CD14-positive monocyte (primary cell): ENCODE data around the gene TRMT2A. TPM values are rescaled to one million over a fixed set of nuclear protein-coding genes. Genes with fewer than 3 reads are reported as not detected.
"Not testable (repeated sequence)": the region's sequence is repeated elsewhere in the genome, so short reads cannot be mapped to it uniquely, and the experiment has no call there.

ENCODE experiments used
- DNase-seq, 3 donors: peaks; one replicate each; pipeline ENCODE4 v3.0.0-alpha.2; 2011 to 2022
- H2AFZ ChIP-seq: 2 replicates; pipeline ENCODE4 v1.6.0; 2012; ENCODE audit warnings: mild to moderate bottlenecking, low read depth, low read length, inconsistent platforms; ENCODE audit not compliant: insufficient read depth, poor library complexity, severe bottlenecking
- H3K27ac ChIP-seq, 2 donors: 1 replicate in 1 of 2; 2 replicates in 1 of 2; pipeline ENCODE4 v1.5.1; 2012 to 2013; ENCODE audit warnings: low read length in 2 of 2, control low read depth in 1 of 2, inconsistent platforms in 1 of 2, low read depth in 1 of 2, mild to moderate bottlenecking in 1 of 2
- H3K27me3 ChIP-seq, 2 donors: one replicate each; pipeline versions ENCODE4 v1.6.0 to v1.6.1; 2011 to 2013; ENCODE audit warnings: low read length in 2 of 2; ENCODE audit not compliant: control insufficient read depth in 2 of 2, insufficient read depth in 2 of 2
- H3K36me3 ChIP-seq, 2 donors: replicated peaks in 1 of 2; 1 replicate in 1 of 2; 2 replicates in 1 of 2; pipeline versions ENCODE4 v1.5.1 to v1.6.1; 2012 to 2013; ENCODE audit warnings: low read length in 2 of 2, control low read depth in 1 of 2, inconsistent platforms in 1 of 2, mild to moderate bottlenecking in 1 of 2; ENCODE audit not compliant: insufficient read depth in 2 of 2, control insufficient read depth in 1 of 2
- H3K4me1 ChIP-seq, 2 donors: 1 replicate in 1 of 2; 2 replicates in 1 of 2; pipeline versions ENCODE4 v1.5.1 to v1.6.1; 2012 to 2013; ENCODE audit warnings: low read length in 2 of 2, control low read depth in 1 of 2, inconsistent platforms in 1 of 2, mild to moderate bottlenecking in 1 of 2, moderate library complexity in 1 of 2; ENCODE audit not compliant: insufficient read depth in 2 of 2, control insufficient read depth in 1 of 2
- H3K4me2 ChIP-seq: replicated peaks from 2 replicates; pipeline ENCODE3; 2012; ENCODE audit warnings: low read length, moderate library complexity, mild to moderate bottlenecking; ENCODE audit not compliant: poor library complexity, severe bottlenecking; ENCODE audit errors: extremely low read depth
- H3K4me3 ChIP-seq, 3 experiments: fragments of 200-600 bp in 1 of 3; sonication (generic) in 1 of 3; replicated peaks in 1 of 3; 1 replicate in 2 of 3; 2 replicates in 1 of 3; pipeline ENCODE4 v1.5.1; 2011 to 2013; ENCODE audit warnings: low read length in 3 of 3, mild to moderate bottlenecking in 3 of 3, control low read depth in 2 of 3, low read depth in 2 of 3, inconsistent platforms in 1 of 3, moderate library complexity in 1 of 3
- H3K79me2 ChIP-seq: 2 replicates; pipeline ENCODE4 v1.6.0; 2012; ENCODE audit warnings: mild to moderate bottlenecking, control low read depth, inconsistent platforms, low read length, moderate library complexity; ENCODE audit not compliant: insufficient read depth
- H3K9ac ChIP-seq: 2 replicates; pipeline ENCODE4 v1.6.0; 2017; ENCODE audit warnings: low read length, mild to moderate bottlenecking; ENCODE audit not compliant: insufficient read depth, poor library complexity, severe bottlenecking
- H3K9me3 ChIP-seq, 2 donors: replicated peaks in 1 of 2; 1 replicate in 1 of 2; 2 replicates in 1 of 2; pipeline versions ENCODE4 v1.5.1 to v1.6.1; 2012 to 2013; ENCODE audit warnings: low read length in 2 of 2, control low read depth in 1 of 2; ENCODE audit not compliant: control insufficient read depth in 1 of 2, insufficient read depth in 1 of 2
- H4K20me1 ChIP-seq: 2 replicates; pipeline ENCODE4 v1.6.0; 2012; ENCODE audit warnings: mild to moderate bottlenecking, low read length, control low read depth, moderate library complexity; ENCODE audit not compliant: insufficient read depth
- H3K27ac Mint-ChIP-seq, 7 donors: one replicate each; pipeline ENCODE4 v1.8.0; 2020; ENCODE audit warnings: mild to moderate bottlenecking in 7 of 7, mixed read lengths in 7 of 7, moderate library complexity in 6 of 7, inconsistent platforms in 2 of 7
- H3K27me3 Mint-ChIP-seq, 3 donors: one replicate each; pipeline ENCODE4 v1.8.0; 2021 to 2022; ENCODE audit warnings: low read depth in 3 of 3, mild to moderate bottlenecking in 3 of 3, mixed read lengths in 3 of 3, moderate library complexity in 3 of 3, inconsistent platforms in 1 of 3
- H3K36me3 Mint-ChIP-seq, 2 donors: one replicate each; pipeline ENCODE4 v1.8.0; 2020; ENCODE audit warnings: mixed read lengths in 2 of 2, inconsistent platforms in 1 of 2, mild to moderate bottlenecking in 1 of 2
- H3K4me1 Mint-ChIP-seq: one replicate; pipeline ENCODE4 v1.8.0; 2020; ENCODE audit warnings: mild to moderate bottlenecking, mixed read lengths
- H3K4me3 Mint-ChIP-seq, 2 donors: one replicate each; pipeline ENCODE4 v1.8.0; 2020; ENCODE audit warnings: mild to moderate bottlenecking in 2 of 2, mixed read lengths in 2 of 2, moderate library complexity in 1 of 2
- H3K9me3 Mint-ChIP-seq, 7 donors: one replicate each; pipeline ENCODE4 v1.8.0; 2020 to 2022; ENCODE audit warnings: mixed read lengths in 7 of 7, mild to moderate bottlenecking in 6 of 7, moderate library complexity in 6 of 7, inconsistent platforms in 2 of 7
- WGBS: methylation state at CpG from one replicate; pipeline ENCODE4 v1.1.5; 2013; ENCODE audit warnings: missing lambda C conversion rate; ENCODE audit not compliant: insufficient coverage; 5-methylcytosine and 5-hydroxymethylcytosine counted together
- intact Hi-C, 2 donors: fragments of 100-400 bp; cut with micrococcal nuclease; formaldehyde crosslinking; loops; one replicate each; pipeline versions ENCODE4 v1.15.0 to v1.15.1; 2023
- polyA plus RNA-seq, 3 donors: library from polyadenylated mRNA; depleted of rRNA in 1 of 3; unstranded in 2 of 3; stranded (reverse) in 1 of 3; fragments of 300-500 nt in 2 of 3; fragments of >200 nt in 1 of 3; fragmentation: Illumina TruSeq in 2 of 3; gene quantifications; 1 replicate in 2 of 3; 2 replicates in 1 of 3; pipeline ENCODE4 v1.2.3, GENCODE V29; 2012 to 2021
- TF ChIP-seq, protein P1 (sequence below): fragments of 200-600 bp; IDR thresholded peaks from one replicate; pipeline ENCODE4 v1.8.0; 2022; ENCODE audit warnings: antibody characterized with exemption, mild to moderate bottlenecking

The TRMT2A gene
- polyA plus RNA-seq, 3 donors: 20.1 to 121 (median 23.5) TPM

DNA sequence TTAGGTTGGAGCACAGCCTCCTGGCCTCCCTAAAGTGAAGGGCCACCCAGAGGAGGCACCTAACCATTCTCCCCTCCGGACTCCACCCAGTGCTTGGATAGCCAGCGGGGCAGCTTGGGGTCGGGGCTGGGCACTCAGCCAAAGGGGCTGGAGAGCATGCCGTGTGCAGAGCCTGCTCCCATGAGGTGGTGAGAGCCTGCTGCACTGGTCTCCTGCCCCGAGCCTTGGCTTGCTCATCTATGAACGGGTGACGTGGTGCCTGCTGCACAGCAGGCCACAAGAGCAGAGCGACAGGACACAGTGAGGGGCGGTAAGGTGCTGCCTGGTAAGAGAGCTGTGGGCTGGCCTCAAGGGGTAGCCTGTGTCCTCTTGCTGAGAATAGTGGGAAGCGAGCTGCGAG lies 47.8 kb upstream of the TRMT2A start:
- Histone ChIP-seq H3K9ac (no peak overlapping the region), H3K9me3 (no peaks in the 10 kb centered on the region), H3K4me1 (no peaks in the 10 kb centered on the region), H2AFZ (no peak overlapping the region), H3K4me2 (no peak overlapping the region), H3K79me2 (no peaks in the 10 kb centered on the region), H3K27me3 (no peaks in the 10 kb centered on the region), H3K27ac (no peak overlapping the region), H3K36me3 (no peaks in the 10 kb centered on the region), H4K20me1 (no peaks in the 10 kb centered on the region), H3K4me3 (no peak overlapping the region)
- intact Hi-C loops: no loop called here
- DNase-seq: no peak
- no peak overlapping the region for H3K27ac Mint-ChIP-seq
- TF ChIP-seq, protein P1, sequence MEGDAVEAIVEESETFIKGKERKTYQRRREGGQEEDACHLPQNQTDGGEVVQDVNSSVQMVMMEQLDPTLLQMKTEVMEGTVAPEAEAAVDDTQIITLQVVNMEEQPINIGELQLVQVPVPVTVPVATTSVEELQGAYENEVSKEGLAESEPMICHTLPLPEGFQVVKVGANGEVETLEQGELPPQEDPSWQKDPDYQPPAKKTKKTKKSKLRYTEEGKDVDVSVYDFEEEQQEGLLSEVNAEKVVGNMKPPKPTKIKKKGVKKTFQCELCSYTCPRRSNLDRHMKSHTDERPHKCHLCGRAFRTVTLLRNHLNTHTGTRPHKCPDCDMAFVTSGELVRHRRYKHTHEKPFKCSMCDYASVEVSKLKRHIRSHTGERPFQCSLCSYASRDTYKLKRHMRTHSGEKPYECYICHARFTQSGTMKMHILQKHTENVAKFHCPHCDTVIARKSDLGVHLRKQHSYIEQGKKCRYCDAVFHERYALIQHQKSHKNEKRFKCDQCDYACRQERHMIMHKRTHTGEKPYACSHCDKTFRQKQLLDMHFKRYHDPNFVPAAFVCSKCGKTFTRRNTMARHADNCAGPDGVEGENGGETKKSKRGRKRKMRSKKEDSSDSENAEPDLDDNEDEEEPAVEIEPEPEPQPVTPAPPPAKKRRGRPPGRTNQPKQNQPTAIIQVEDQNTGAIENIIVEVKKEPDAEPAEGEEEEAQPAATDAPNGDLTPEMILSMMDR: no peak
- no peak overlapping the region for H3K4me3 Mint-ChIP-seq
- peaks cover 0 to 8% (median 5%) of the 10 kb centered on the region in 3 donors for H3K27me3 Mint-ChIP-seq
- no peaks in the 10 kb centered on the region for H3K36me3 Mint-ChIP-seq
- H3K4me1 Mint-ChIP-seq: no peaks in the 10 kb centered on the region
- WGBS: 83% methylated on average over 10 of the region's 11 CpGs
- H3K9me3 Mint-ChIP-seq: peaks cover 0 to 5% (median 2%) of the 10 kb centered on the region in 7 donors

DNA sequence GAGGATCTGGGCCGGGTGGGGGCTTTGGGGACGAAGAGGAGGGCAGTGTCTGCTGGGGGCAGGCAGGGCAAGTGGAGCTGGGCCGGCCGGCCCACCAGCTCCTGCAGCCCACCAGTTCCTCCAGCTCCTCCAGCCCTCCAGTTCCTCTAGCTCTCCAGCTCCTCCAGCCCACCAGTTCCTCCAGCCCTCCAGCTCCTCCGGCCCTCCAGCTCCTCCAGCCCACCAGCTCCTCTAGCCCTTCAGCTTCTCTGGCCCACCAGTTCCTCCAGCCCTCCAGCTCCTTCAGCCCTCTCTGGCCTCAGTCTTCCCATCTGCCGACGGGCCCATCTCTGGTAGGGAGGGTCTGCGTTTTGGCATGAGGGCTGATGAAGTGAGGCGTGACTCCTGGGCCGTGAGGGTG lies 43.0 kb upstream of the TRMT2A start:
- no peaks in the 10 kb centered on the region for H3K79me2 ChIP-seq
- H3K4me2 ChIP-seq: no peak overlapping the region
- Mint-ChIP-seq H3K4me3 (no peak overlapping the region), H3K27ac (no peak overlapping the region), H3K36me3 (no peaks in the 10 kb centered on the region), H3K4me1 (peaks cover 10% of the 10 kb centered on the region), H3K27me3 (peaks cover 2 to 29% (median 12%) of the 10 kb centered on the region in 3 donors), H3K9me3 (peaks cover 0 to 5% (median 2%) of the 10 kb centered on the region in 7 donors)
- H3K27me3 ChIP-seq: no peaks in the 10 kb centered on the region
- TF ChIP-seq, protein P1: no peak
- no peaks in the 10 kb centered on the region for H4K20me1 ChIP-seq
- H3K36me3 ChIP-seq: no peaks in the 10 kb centered on the region
- no peak overlapping the region for H2AFZ ChIP-seq
- no peaks in the 10 kb centered on the region for H3K9me3 ChIP-seq
- peaks cover 5 to 9% of the 10 kb centered on the region in 2 donors for H3K4me1 ChIP-seq
- DNase-seq: no peak
- intact Hi-C loops: no loop called here
- H3K4me3 ChIP-seq: no peak overlapping the region
- H3K9ac ChIP-seq: no peak overlapping the region
- 68% methylated on average over 7 of the region's 10 CpGs for WGBS
- no peak overlapping the region for H3K27ac ChIP-seq

DNA sequence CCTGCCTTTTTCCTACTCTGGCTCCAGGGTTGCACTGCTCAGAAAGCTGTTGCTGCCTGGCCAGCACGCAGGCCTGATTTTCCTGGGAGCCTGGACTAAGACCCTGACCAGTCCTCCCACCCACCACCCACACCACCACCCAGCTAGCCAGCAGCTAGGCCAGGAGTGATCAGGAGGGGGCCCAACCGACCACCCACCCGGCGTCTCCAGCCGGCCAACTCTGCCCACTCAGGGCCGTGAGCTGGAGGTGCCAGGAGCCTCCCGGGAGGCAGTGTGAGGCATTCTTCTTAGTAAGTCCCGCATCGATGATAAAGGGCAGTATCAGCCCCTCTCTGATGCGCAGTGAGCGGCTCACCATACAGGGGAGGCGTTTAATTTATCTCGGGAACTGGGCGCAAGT lies 42.5 kb upstream of the TRMT2A start:
- not testable (repeated sequence) for H3K36me3 Mint-ChIP-seq, H3K4me3 Mint-ChIP-seq, H3K27me3 ChIP-seq, H3K4me3 ChIP-seq, H3K4me2 ChIP-seq, DNase-seq, H3K4me1 Mint-ChIP-seq, H3K36me3 ChIP-seq, H3K4me1 ChIP-seq, H3K9ac ChIP-seq, H3K9me3 Mint-ChIP-seq, H4K20me1 ChIP-seq, H3K27ac Mint-ChIP-seq, H2AFZ ChIP-seq, H3K9me3 ChIP-seq, H3K27ac ChIP-seq, H3K79me2 ChIP-seq
- intact Hi-C loops: loop anchor here (5.0 kb wide), 1 partner anchor 108 kb away; the partner anchor contains the start of gene RTN4R (in 2 of the 2)
- 25% methylated on average over 4 of the region's 14 CpGs for WGBS
- peaks cover 5 to 29% (median 12%) of the 10 kb centered on the region in 3 donors for H3K27me3 Mint-ChIP-seq
